GM23248 (cell line): ENCODE results near the gene ATL1.

Experiments used
- EZH2 ChIP-seq: fragments of 200-600 bp; sonication (generic); IDR thresholded peaks from 2 replicates; pipeline ENCODE4 v1.6.1; 2018; ENCODE audit warnings: antibody characterized with exemption, mild to moderate bottlenecking; ENCODE audit not compliant: insufficient read depth, poor library complexity, severe bottlenecking
- EZH2phosphoT487 ChIP-seq: fragments of 200-600 bp; sonication (generic); IDR thresholded peaks from 2 replicates; pipeline ENCODE4 v1.6.1; 2018; ENCODE audit warnings: antibody characterized with exemption, moderate library complexity, mild to moderate bottlenecking, low read depth; ENCODE audit not compliant: insufficient read depth

GRCh38 chr14:50550294-50550693 lies 9.7 kb upstream of the ATL1 start:
- TF ChIP-seq EZH2 (no peak), EZH2phosphoT487 (no peak)
